Peyer's patch (tissue), 4 donors: ENCODE measurements around the gene AHSA1. TPM values are rescaled to one million over a fixed set of nuclear protein-coding genes. Genes with fewer than 3 reads are reported as not detected.

Source experiments
- DNase-seq, 3 donors: peaks; one replicate each; pipeline ENCODE4 v3.0.0-alpha.2; 2017 to 2019
- H3K27ac ChIP-seq, 4 donors: fragments of 200-600 bp; sonication (generic); one replicate each; pipeline ENCODE4 v1.5.1; 2016 to 2019
- H3K27me3 ChIP-seq, 2 donors: fragments of 200-600 bp; sonication (generic); one replicate each; pipeline ENCODE4 v1.5.1; 2019
- H3K36me3 ChIP-seq, 3 donors: fragments of 200-600 bp; sonication (generic); one replicate each; pipeline ENCODE4 v1.5.1; 2016 to 2019
- H3K4me1 ChIP-seq, 4 donors: fragments of 200-600 bp; sonication (generic); one replicate each; pipeline ENCODE4 v1.5.1; 2016 to 2019
- H3K4me3 ChIP-seq, 4 donors: fragments of 200-600 bp; sonication (generic); 1 replicate in 3 of 4; 2 replicates in 1 of 4; pipeline ENCODE4 v1.5.1; 2016 to 2019; ENCODE audit warnings: mild to moderate bottlenecking in 1 of 4
- H3K9me3 ChIP-seq, 4 donors: fragments of 200-600 bp; sonication (generic); one replicate each; pipeline ENCODE4 v1.5.1; 2016 to 2019; ENCODE audit warnings: mild to moderate bottlenecking in 1 of 4
- POLR2A ChIP-seq, 2 donors: fragments of 450-650 bp; IDR thresholded peaks; one replicate each; pipeline ENCODE4 v1.5.1; 2017; ENCODE audit warnings: antibody characterized with exemption in 2 of 2, mild to moderate bottlenecking in 2 of 2, moderate library complexity in 2 of 2
- small RNA-seq, 2 donors: library from RNA; depleted of rRNA; stranded (forward); fragments of <200 nt; gene quantifications; one replicate each; pipeline ENCODE3, GENCODE V24; 2016
- total RNA-seq, 4 donors: library from RNA; depleted of rRNA; stranded (reverse); fragments of >200 nt; gene quantifications; one replicate each; pipeline ENCODE4 v1.1.0, GENCODE V29; 2016
- TF ChIP-seq, protein P1 (sequence below), 6 experiments: fragments of 450-650 bp in 4 of 6; fragments of 200-600 bp in 2 of 6; sonication (generic) in 1 of 6; IDR thresholded peaks; one replicate each; pipeline ENCODE4 v1.5.1; 2017 to 2019; ENCODE audit warnings: antibody characterized with exemption in 6 of 6, mild to moderate bottlenecking in 3 of 6, moderate library complexity in 1 of 6

The AHSA1 gene
- total RNA-seq, 4 donors from 2014 or later, result 56.6 to 129 (median 80.9) TPM

DNA sequence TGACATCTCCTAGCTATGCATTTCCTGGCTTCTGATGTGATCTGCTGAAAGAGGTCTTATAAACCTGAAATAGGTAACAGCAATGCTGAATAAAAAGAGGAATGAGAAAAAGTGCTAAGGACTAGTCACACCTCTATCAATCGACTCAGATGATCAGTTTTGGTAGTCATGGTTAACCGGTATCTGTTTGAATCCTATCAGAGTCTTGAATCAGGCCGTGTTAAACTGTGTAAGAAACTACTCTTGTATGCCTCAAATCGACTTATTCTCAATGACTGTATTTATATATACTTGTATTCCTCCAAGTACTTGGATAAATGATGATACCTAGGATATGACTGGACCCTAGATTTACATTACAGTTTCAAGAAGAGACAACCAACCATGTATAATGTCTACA, 51.5 kb downstream of the AHSA1 start:
- Histone ChIP-seq H3K27me3 (no peaks in the 10 kb centered on the region), H3K4me1 (no peaks in the 10 kb centered on the region), H3K36me3 (peaks cover 0 to 51% (median 0%) of the 10 kb centered on the region in 3 donors), H3K4me3 (no peak overlapping the region), H3K27ac (no peak overlapping the region), H3K9me3 (no peaks in the 10 kb centered on the region)
- no peak for DNase-seq
- no peak for TF ChIP-seq POLR2A (IDR thresholded peaks at IDR 0.05)

DNA sequence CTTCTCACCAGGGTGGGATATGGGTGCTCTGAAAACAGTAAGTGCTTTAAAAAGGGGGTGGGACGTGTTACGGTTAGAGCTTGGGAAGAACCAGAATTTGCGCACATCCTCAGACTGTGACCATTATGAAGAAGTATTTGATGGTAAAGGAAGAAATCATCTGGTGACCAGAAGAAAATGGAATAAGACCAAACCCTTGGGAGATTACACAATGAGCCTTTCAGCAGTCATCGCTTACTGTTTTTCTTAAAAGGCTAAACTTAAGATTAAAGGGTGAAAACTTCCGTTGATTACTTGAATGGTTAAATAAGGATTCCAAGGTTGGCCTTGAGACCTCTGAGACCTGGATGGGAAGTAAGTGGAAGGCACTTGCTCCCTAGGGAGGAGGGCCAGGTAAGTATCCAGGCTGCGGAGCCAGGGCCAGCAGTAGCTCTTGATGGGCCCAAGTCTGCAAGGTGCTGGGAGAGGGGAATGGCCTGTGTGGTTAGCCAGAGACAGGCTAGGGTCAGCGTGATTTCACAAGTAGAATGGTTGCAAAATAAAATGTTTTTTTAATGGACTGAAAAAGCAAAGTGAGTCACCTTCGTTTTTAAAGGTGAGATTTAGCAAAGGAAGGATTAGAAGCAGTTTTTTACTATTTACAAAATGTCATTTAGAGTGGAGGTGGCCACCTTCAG, 53.7 kb downstream of the AHSA1 start:
- Histone ChIP-seq H3K27me3 (no peaks in the 10 kb centered on the region), H3K36me3 (peaks cover 0 to 68% (median 0%) of the 10 kb centered on the region in 3 donors), H3K27ac (no peak overlapping the region), H3K4me3 (no peak overlapping the region), H3K9me3 (no peaks in the 10 kb centered on the region), H3K4me1 (no peaks in the 10 kb centered on the region)
- TF ChIP-seq POLR2A (IDR thresholded peaks at IDR 0.05), result no peak
- TF ChIP-seq, protein P1, sequence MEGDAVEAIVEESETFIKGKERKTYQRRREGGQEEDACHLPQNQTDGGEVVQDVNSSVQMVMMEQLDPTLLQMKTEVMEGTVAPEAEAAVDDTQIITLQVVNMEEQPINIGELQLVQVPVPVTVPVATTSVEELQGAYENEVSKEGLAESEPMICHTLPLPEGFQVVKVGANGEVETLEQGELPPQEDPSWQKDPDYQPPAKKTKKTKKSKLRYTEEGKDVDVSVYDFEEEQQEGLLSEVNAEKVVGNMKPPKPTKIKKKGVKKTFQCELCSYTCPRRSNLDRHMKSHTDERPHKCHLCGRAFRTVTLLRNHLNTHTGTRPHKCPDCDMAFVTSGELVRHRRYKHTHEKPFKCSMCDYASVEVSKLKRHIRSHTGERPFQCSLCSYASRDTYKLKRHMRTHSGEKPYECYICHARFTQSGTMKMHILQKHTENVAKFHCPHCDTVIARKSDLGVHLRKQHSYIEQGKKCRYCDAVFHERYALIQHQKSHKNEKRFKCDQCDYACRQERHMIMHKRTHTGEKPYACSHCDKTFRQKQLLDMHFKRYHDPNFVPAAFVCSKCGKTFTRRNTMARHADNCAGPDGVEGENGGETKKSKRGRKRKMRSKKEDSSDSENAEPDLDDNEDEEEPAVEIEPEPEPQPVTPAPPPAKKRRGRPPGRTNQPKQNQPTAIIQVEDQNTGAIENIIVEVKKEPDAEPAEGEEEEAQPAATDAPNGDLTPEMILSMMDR (IDR thresholded peaks at IDR 0.05), result no peak
- DNase-seq, result no peak

DNA sequence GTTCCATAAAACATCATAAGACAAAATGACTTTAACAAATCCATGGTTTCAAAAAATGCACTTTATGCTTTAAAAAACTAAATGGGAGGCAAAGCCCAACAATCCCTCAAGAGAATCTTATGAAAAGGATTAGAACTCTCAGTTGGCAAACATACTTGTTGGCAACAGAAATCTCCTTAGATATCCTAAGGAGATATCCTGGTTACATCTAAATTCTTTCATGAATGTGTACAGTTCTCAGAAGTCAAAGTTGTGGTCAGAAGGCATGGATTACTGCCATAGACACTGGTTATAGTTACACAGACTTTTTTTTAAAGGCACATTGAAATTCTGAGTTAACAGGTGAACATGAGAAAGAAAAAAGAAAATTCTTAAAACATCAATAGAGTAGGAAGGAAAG, 58.2 kb downstream of the AHSA1 start:
- DNase-seq, result no peak
- no peak for TF ChIP-seq POLR2A (IDR thresholded peaks at IDR 0.05)
- H3K36me3 ChIP-seq, result peaks cover 0 to 79% (median 0%) of the 10 kb centered on the region in 3 donors

More for the DNA sequence above, 58.2 kb downstream of the AHSA1 start:
- Histone ChIP-seq H3K27me3 (no peaks in the 10 kb centered on the region), H3K4me1 (no peaks in the 10 kb centered on the region), H3K9me3 (no peaks in the 10 kb centered on the region), H3K4me3 (no peak overlapping the region), H3K27ac (no peak overlapping the region)

Small RNAs within 50 kb of the gene (small RNA-seq; reads per million reads assigned to genes)
- 0 reads per million in 2 donors for gene RF00404

Other genes with a start within 250 kb of the AHSA1 start
- not detected for gene NGB, start 186.9 kb upstream of the AHSA1 start, total RNA-seq
- gene POMT2, start 137.2 kb upstream of the AHSA1 start, total RNA-seq, result 10 to 100 TPM; 19.0 to 43.0 (median 31.6) TPM
- 10 to 100 TPM; 18.0 to 49.9 (median 36.0) TPM for gene GSTZ1, start 137.1 kb upstream of the AHSA1 start, total RNA-seq
- 1 to 10 TPM; 7.4 to 9.9 (median 7.5) TPM for gene TMED8, start 81.0 kb upstream of the AHSA1 start, total RNA-seq
- gene SAMD15, start 80.7 kb upstream of the AHSA1 start, total RNA-seq, result 1 to 10 TPM in 1 of 4 donors, under 1 TPM in 1, not detected in 2; 0.35 to 1.7 TPM
- 1 to 10 TPM in 2 of 4 donors, not detected in 2; 1.2 to 2.8 TPM for gene NOXRED1, start 34.6 kb upstream of the AHSA1 start, total RNA-seq
- 10 to 100 TPM; 19.0 to 55.3 (median 25.3) TPM for gene VIPAS39, start 492 bp upstream of the AHSA1 start, total RNA-seq
- gene ISM2, start 40.7 kb downstream of the AHSA1 start, total RNA-seq, result not detected
- 10 to 100 TPM; 21.6 to 35.5 (median 29.8) TPM for gene SPTLC2, start 158.5 kb downstream of the AHSA1 start, total RNA-seq
- 10 to 100 TPM; 12.6 to 15.4 (median 14.2) TPM for gene ALKBH1, start 249.9 kb downstream of the AHSA1 start, total RNA-seq